IPS-11a (cell line): Measurements from ENCODE around the gene AQP10.
"Not testable (repeated sequence)": the region's sequence is repeated elsewhere in the genome, so short reads cannot be mapped to it uniquely, and the experiment has no call there.

ENCODE experiments used
- H3K4me3 ChIP-seq: one replicate; pipeline ENCODE4 v1.5.1; 2013; ENCODE audit warnings: low read depth, low read length, control low read depth

AQP10 gene

GRCh38 chr1:154323493-154323892, 2.6 kb downstream of the AQP10 start:
- H3K4me3 ChIP-seq: no peak overlapping the region

GRCh38 chr1:154324241-154324640, 3.3 kb downstream of the AQP10 start:
- H3K4me3 ChIP-seq: peak overlapping the region; percentile 79

GRCh38 chr1:154324669-154325582, 4.0 kb downstream of the AQP10 start, which contains the start of gene ATP8B2:
Gene ATP8B2 (plus strand): TSS chr1:154325525. CDS start chr1:154328142, 2,617 bp downstream.
- H3K4me3 ChIP-seq: peak within 1 kb of the TSS; percentile 79

- peak overlapping the region; percentile 69 for H3K4me3 ChIP-seq
Measured at GRCh38 chr1:154325583-154326545, 5.0 kb downstream of the AQP10 start.

GRCh38 chr1:154326546-154327465, 5.9 kb downstream of the AQP10 start:
- peak overlapping the region; percentile 13 for H3K4me3 ChIP-seq

- peak overlapping the region; percentile 30 for H3K4me3 ChIP-seq
Measured at GRCh38 chr1:154327466-154328317, 6.8 kb downstream of the AQP10 start.

- H3K4me3 ChIP-seq: peak overlapping the region; percentile 30
Measured at GRCh38 chr1:154328318-154329151, 7.6 kb downstream of the AQP10 start.

DNA sequence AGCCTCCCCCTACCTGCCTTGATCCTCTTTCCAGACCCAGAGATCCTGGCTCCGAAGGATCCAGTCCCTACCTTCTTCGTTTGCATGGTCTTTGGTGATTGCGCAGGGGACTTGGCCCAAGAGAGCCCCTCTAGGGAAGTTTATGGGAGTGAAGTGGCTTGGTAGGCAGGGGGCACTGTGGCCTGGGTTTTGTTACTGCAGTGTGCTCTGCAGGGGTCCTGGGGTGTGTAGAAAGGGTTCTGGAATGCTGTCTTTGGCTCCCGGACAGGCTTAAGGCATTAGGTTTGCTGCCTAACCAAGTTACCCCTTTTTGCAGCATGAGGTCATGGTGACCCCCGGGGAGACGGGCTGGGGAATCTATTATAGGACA, 8.2 kb downstream of the AQP10 start:
- H3K4me3 ChIP-seq: peak overlapping the region; percentile 30

DNA sequence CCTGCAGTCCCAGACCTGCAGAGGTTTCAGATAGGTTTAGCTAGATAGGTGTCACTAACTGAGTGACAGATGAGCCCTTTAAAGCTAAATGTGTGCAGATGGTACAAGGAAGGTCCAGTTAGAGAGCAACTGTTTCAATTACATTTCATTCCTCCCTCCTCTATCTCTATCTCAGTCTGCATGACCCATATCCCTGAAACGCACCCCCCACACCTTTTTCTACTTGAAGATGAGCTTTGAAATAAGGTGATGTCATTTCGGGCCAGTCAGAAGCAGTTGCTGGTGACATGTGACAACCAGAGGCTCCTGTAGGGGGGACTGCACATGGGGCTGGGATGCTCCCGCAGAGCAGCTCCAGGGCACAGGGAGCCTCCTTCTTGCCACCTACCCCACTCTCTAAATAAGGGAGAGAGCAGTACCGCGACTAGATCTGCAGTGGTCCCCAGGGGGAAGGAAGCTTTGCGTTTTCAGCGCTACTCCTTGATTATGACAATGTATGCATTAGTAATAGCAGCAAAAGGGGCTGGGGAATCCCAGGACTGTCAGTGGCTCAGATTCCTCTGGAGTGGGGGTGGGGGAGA, 8.7 kb downstream of the AQP10 start:
- H3K4me3 ChIP-seq: no peak overlapping the region

DNA sequence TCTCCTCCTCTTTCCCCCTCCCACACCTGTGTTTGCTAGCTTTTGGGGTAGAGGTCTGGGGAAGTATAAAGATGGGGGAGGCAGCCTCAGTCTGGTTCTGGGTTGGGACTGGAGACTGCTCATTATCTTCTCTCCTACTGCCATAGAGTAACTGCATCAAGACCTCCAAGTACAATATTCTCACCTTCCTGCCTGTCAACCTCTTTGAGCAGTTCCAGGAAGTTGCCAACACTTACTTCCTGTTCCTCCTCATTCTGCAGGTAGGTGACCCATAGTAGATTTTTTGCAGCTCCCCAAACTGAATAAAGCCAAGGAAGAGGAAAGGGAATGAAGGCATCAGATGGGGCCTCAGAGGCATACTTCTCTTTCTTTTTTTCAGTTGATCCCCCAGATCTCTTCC, 9.8 kb downstream of the AQP10 start:
- no peak overlapping the region for H3K4me3 ChIP-seq

- no peak overlapping the region for H3K4me3 ChIP-seq
Measured at GRCh38 chr1:154334079-154335024, 13.5 kb downstream of the AQP10 start.

DNA sequence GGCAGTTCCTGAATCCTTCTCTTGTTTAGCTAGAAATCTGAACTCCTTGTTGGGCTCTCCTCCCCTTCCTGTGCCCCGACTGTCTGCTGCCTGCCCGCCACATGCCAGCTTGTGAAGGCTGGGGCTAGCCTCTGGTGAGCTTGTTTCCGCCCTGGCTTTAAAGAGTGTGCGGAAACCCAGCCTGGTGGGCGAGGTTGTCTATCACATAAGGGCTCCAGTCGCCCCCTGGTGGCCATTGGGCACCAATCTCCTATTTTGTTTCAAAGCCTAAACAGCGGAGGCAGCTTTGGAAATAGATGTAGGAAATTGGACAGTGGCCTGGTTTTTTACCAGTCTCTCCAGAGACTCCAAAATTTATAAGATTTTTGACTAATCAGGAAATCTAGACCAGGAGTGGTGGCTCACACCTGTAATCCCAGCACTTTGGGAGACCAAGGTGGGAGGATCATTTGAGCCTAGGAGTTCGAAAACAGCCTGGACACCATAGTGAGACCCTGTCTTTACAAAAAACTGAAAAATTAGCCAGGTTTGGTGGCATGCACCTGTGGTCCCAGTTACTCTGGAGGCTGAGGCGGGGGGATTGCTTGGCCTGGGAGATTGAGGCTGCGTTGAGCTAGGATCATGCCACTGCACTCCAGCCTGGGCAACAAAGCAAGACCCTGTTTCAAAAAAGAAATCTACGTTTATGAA, 14.3 kb downstream of the AQP10 start:
- no peak overlapping the region for H3K4me3 ChIP-seq

DNA sequence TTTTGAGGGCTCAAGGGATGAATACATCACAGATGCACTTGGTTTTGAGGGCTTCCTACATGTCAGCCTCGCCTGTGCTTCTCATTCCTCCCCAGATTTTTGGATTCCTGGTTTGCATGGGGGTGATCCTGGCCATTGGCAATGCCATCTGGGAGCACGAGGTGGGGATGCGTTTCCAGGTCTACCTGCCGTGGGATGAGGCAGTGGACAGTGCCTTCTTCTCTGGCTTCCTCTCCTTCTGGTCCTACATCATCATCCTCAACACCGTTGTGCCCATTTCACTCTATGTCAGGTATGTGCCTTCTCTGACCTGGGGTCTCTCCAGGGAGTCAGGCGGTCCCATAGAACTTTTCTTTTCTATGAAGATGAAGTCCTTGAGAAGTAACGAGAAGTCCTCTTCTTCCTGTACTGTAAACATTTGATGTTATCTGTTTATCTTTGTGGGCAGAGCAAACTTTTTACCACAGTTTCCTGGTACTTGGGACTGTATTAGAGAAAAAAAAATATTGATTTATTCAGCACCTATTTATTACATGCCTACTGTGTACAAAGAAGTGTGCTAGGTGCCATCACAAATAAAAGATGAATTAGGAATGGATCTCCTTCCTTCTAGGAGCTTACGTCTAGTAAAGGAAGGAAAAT, 16.5 kb downstream of the AQP10 start:
- H3K4me3 ChIP-seq: no peak overlapping the region

- no peak overlapping the region for H3K4me3 ChIP-seq
Measured at GRCh38 chr1:154338875-154339274, 18.0 kb downstream of the AQP10 start.

DNA sequence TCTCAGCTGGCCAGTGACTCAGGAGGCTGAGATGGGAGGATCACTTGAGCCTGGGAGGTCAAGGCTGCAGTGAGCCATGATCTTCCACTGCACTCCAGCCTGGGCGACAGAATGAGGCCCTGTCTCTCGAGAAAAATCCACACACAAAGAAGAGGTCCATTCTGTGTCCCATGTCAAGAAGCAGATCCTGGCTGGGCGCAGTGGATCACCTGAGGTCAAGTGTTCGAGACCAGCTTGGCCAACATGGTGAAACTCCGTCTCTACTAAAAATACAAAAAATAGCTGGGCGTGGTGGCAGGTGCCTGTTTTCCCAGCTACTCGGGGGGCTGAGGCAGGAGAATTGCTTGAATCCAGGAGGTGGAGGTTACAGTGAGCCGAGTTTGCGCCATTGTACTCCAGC, 20.5 kb downstream of the AQP10 start:
- not testable (repeated sequence) for H3K4me3 ChIP-seq

DNA sequence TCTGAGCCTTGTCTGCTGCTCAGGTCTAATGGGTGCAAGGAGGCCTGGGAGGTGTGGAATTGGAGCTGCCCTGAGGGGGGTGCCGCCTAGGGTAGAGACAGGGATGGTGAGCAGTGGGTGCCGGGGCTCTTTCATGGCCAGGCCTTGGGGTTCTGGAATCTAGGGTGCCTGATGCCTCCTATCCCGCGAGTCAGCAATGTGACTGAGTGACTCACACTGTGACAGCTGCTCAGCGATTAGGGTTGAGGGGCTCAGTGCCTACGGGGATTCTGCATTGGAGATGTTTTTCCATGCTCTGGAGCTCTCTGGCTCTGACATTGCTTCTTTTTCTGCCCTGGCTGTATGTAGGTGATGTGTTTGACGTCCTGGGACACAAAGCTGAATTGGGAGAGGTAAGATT, 21.2 kb downstream of the AQP10 start:
- H3K4me3 ChIP-seq: no peak overlapping the region
